ENCODE results near the gene SPIN1.

Gene SPIN1

DNA sequence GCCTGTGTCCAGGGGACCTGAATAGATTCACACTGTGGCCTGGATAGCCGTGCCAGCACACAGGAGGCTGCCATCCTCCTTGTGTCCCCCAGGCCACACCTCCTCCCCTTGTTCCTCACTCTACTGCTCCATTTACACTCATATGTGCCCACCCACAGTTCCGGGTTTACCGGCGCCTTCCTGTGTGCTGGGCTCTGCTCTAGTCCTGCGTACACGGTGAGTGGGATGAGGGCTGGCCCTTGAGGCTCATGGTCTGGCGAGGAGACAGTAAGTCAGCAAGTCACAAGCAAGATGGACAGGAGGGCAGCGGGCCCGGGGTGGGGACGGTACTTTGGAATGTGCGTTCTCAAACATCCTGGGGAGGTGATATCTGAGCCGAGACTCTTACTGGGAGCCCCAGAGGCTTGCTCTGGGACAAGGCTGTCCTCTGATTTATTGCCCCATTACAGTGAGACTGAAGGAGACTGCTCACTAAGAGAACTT is 114.3 kb downstream of the SPIN1 start:
- no peak for DNase-seq

- DNase-seq = no peak
Measured at GRCh38 chr9:88503081-88503844, 115.0 kb downstream of the SPIN1 start.

GRCh38 chr9:88503845-88504764 is 115.9 kb downstream of the SPIN1 start:
- no peak for DNase-seq

DNA sequence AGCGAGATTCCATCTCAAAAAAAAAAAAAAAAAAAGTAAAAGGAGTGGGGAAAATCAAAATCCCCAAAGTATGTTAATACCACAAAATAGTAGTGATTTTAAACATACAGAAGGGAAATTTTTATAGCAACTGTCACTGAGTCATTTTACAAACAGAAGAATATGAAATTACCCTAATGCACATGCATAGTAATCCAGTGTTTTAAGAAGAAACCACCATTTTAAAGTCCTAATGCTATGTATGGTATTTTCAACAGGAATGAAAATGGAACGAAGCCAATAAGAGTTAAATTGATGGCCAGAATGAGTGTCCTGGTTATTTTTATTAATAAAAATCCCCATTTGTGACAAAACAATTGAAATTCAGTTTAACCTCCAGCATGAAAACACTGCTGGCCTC is 120.1 kb downstream of the SPIN1 start:
- no peak for DNase-seq

GRCh38 chr9:88511906-88512305 is 123.7 kb downstream of the SPIN1 start:
- DNase-seq = no peak

DNA sequence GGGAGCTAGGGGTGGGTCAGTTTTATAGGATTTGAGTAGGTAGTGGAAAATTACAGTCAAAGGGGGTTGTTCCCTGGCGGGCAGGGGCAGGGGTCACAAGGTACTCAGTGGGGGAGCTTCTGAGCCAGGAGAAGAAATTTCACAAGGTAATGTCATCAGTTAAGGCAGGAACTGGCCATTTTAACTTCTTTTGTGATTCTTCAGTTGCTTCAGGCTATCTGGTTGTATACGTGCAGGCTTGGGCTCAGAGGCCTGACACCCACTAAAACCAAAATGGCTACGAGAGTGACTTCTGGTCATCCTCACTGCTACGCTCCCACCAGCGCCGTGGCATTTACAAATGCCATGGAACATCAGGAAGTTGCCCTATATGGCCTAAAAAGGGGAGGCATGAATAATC is 126.0 kb downstream of the SPIN1 start:
- no peak for DNase-seq

GRCh38 chr9:88521308-88521707 is 133.1 kb downstream of the SPIN1 start:
- no peak for DNase-seq

- no peak for DNase-seq
Measured at GRCh38 chr9:88522360-88522759, 134.1 kb downstream of the SPIN1 start.

DNA sequence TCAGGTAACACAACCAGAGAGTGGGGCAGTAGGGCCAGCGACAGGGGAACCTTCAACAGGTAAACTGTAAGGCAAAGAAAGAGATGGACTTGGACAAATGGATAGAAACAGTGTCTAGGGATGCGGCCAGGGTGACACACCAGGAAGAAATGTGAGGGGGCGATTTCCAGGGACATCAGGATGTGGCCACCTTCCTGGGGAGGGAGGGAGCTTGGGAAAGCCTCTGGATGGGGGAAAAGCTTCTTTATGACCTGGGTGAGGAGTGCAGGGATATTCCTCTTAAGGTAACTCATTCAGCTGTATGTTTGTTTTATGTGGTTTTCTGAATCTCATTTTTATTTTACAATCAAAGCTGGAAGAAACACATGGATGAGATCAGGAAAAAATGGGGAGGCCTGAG is 134.8 kb downstream of the SPIN1 start:
- peak; percentile 12 for DNase-seq

DNA sequence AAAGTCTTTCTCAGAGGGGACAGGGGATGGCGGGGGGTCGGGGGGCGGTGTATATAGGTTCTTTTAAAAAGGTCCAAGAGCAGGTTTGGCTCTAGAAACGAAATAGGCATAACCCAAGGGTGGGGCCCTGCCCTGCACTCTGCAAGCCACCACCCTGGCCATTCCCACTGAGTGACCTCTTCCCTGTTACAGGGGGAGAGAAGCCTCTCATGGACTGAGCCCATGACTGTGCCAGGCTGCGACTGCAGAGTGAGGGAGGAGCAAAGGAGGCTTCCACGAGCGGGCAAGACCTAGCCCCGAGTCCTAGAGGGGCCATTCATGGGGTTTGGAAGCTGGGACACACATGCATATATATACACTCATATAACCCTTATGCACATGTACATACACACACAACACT is 136.7 kb downstream of the SPIN1 start:
- DNase-seq = no peak

DNA sequence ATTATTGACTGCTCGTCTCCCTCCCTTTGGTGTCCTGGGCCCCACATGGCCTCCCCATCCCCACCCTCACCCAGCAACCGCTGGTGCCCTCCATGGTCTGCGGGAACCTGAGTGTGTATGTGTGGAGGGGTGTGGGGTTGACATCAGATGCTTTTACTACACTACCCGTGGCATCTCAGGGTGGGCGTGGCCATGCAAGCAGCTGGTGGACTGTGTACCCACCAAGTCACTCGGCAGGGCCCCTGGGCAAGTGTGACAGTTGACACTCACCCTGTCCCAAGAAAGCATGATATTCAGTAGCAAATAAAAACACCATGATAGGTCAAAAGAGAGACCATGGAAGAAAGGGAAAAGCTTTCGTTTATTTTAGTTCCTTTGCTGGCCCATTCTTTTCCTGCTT is 139.4 kb downstream of the SPIN1 start:
- no peak for DNase-seq
